ENCODE measurements around the gene ANKS6. TPM values are rescaled to one million over a fixed set of nuclear protein-coding genes. Genes with fewer than 3 reads are reported as not detected.

ANKS6 gene
- total RNA-seq, 1 experiment from 2014 or later: 19.6 TPM

DNA sequence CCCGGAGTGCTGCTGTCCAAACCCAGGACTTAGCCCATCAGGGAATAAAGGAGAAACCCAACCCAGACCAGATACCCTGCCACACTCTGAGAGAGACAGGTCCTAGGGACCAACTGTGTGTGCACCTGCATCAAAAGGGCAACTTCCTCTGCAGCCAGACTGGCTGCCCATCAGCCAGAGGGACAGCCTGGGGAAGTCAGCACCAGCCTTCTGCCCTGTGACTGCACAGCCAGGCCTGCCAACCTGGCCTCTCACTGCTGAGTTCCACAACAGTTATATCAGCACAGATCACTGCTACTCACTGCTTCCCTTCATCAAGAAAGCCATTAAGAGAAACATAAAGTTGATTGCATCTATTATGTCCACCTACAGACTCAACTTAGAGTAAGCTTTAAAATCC lies 105.7 kb downstream of the ANKS6 start:
- no peak overlapping the region for H3K27ac ChIP-seq (ENCODE audit: low read length)
- POLR2A ChIA-PET: no interaction called here
- H3K4me1 ChIP-seq (ENCODE audit: control insufficient read depth, insufficient read depth, low read length): no peaks in the 10 kb centered on the region
- no peaks in the 10 kb centered on the region for H3K9me3 ChIP-seq (ENCODE audit: control insufficient read depth, insufficient read depth, low read depth, low read length)
- BruUV-seq (replicated peaks): no TSS peak
- H3K36me3 ChIP-seq (ENCODE audit: control insufficient read depth, insufficient read depth, low read length): no peaks in the 10 kb centered on the region
- no peaks in the 10 kb centered on the region for H3K27me3 ChIP-seq (ENCODE audit: control insufficient read depth, insufficient read depth, low read length)
- in situ Hi-C loops (cut with HindIII; ENCODE audit: low pct_unique_long_range_greater_than_20kb, low sequenced_read_pairs): no loop called here
- ATAC-seq (no peak), DNase-seq (ENCODE audit: low read depth, low spot score) (no peak)
- no peak overlapping the region for H3K4me3 ChIP-seq (ENCODE audit: low read depth in 2 of 2, low read length in 2 of 2)
- CTCF ChIA-PET: no interaction called here
- TF ChIP-seq, protein P1, sequence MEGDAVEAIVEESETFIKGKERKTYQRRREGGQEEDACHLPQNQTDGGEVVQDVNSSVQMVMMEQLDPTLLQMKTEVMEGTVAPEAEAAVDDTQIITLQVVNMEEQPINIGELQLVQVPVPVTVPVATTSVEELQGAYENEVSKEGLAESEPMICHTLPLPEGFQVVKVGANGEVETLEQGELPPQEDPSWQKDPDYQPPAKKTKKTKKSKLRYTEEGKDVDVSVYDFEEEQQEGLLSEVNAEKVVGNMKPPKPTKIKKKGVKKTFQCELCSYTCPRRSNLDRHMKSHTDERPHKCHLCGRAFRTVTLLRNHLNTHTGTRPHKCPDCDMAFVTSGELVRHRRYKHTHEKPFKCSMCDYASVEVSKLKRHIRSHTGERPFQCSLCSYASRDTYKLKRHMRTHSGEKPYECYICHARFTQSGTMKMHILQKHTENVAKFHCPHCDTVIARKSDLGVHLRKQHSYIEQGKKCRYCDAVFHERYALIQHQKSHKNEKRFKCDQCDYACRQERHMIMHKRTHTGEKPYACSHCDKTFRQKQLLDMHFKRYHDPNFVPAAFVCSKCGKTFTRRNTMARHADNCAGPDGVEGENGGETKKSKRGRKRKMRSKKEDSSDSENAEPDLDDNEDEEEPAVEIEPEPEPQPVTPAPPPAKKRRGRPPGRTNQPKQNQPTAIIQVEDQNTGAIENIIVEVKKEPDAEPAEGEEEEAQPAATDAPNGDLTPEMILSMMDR (IDR thresholded peaks at IDR 0.05): no peak
- no peak for TF ChIP-seq TCF7L2 (IDR thresholded peaks at IDR 0.05; ENCODE audit: low read depth, low read length)
- no peak for TF ChIP-seq SIN3A (IDR thresholded peaks at IDR 0.05; ENCODE audit: borderline replicate concordance, insufficient read depth, low read depth, low read length)
- TF ChIP-seq POLR2AphosphoS5 (IDR thresholded peaks at IDR 0.05; ENCODE audit: low read depth, low read length): no peak
- TF ChIP-seq, protein P2, sequence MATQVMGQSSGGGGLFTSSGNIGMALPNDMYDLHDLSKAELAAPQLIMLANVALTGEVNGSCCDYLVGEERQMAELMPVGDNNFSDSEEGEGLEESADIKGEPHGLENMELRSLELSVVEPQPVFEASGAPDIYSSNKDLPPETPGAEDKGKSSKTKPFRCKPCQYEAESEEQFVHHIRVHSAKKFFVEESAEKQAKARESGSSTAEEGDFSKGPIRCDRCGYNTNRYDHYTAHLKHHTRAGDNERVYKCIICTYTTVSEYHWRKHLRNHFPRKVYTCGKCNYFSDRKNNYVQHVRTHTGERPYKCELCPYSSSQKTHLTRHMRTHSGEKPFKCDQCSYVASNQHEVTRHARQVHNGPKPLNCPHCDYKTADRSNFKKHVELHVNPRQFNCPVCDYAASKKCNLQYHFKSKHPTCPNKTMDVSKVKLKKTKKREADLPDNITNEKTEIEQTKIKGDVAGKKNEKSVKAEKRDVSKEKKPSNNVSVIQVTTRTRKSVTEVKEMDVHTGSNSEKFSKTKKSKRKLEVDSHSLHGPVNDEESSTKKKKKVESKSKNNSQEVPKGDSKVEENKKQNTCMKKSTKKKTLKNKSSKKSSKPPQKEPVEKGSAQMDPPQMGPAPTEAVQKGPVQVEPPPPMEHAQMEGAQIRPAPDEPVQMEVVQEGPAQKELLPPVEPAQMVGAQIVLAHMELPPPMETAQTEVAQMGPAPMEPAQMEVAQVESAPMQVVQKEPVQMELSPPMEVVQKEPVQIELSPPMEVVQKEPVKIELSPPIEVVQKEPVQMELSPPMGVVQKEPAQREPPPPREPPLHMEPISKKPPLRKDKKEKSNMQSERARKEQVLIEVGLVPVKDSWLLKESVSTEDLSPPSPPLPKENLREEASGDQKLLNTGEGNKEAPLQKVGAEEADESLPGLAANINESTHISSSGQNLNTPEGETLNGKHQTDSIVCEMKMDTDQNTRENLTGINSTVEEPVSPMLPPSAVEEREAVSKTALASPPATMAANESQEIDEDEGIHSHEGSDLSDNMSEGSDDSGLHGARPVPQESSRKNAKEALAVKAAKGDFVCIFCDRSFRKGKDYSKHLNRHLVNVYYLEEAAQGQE (IDR thresholded peaks at IDR 0.05; ENCODE audit: insufficient read depth in 1 of 2, low read depth in 2 of 2, low read length in 1 of 2): no peak
- intact Hi-C loops (cut with micrococcal nuclease; ENCODE audit: unreplicated experiment): no loop called here

DNA sequence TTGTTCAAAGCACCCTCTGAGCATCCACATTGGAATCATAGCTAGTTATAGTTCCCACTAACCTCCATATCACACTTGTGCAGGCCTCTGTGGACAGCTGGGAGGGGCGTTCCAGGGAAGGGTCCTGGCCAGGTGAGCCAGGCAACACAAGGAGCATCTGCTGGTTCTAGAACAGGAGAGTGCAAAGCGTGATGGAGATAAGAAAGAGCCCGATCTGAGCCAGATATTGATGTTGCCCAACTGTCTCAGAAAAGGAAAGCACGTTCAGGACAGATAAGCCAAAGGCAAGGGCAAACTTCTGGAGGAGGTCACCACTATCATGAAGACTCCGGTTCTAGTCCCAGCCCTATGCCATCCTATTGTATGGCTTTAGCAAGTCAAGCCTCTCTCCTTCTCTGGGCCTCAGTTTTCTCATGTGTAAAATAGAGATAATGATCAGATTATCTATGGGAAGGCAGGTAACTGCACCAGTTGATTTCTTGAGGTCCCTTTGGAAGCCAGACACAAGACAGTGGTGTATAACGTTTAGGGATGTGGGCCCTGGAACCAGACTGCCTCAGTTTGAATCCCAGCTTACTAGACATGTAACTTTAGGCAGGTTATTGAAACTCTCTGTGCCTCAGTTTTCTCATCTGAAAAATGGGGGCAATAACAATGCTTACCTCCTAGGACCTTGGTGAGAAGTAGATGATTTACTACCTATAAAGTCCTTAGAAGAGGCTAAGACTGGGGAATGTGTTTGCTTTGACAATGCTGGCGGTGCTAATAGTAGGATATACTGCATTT lies 107.5 kb downstream of the ANKS6 start:
- no TSS peak for BruUV-seq (replicated peaks)
- CTCF ChIA-PET: no interaction called here
- intact Hi-C loops (cut with micrococcal nuclease; ENCODE audit: unreplicated experiment): no loop called here

More for the DNA sequence above, 107.5 kb downstream of the ANKS6 start:
- no peak overlapping the region for H3K4me3 ChIP-seq (ENCODE audit: low read depth in 2 of 2, low read length in 2 of 2)
- in situ Hi-C loops (cut with HindIII; ENCODE audit: low pct_unique_long_range_greater_than_20kb, low sequenced_read_pairs): no loop called here
- POLR2A ChIA-PET: no interaction called here
- H3K27ac ChIP-seq (ENCODE audit: low read length): no peak overlapping the region
- no peaks in the 10 kb centered on the region for H3K9me3 ChIP-seq (ENCODE audit: control insufficient read depth, insufficient read depth, low read depth, low read length)
- H3K27me3 ChIP-seq (ENCODE audit: control insufficient read depth, insufficient read depth, low read length): no peaks in the 10 kb centered on the region
- no peaks in the 10 kb centered on the region for H3K36me3 ChIP-seq (ENCODE audit: control insufficient read depth, insufficient read depth, low read length)
- no peak for DNase-seq (ENCODE audit: low read depth, low spot score)
- no peaks in the 10 kb centered on the region for H3K4me1 ChIP-seq (ENCODE audit: control insufficient read depth, insufficient read depth, low read length)
- no peak for ATAC-seq
- no peak for TF ChIP-seq POLR2AphosphoS5 (IDR thresholded peaks at IDR 0.05; ENCODE audit: low read depth, low read length)
- TF ChIP-seq, protein P1 (IDR thresholded peaks at IDR 0.05): no peak
- TF ChIP-seq TCF7L2 (IDR thresholded peaks at IDR 0.05; ENCODE audit: low read depth, low read length): no peak
- no peak for TF ChIP-seq SIN3A (IDR thresholded peaks at IDR 0.05; ENCODE audit: borderline replicate concordance, insufficient read depth, low read depth, low read length)
- TF ChIP-seq, protein P2 (IDR thresholded peaks at IDR 0.05; ENCODE audit: insufficient read depth in 1 of 2, low read depth in 2 of 2, low read length in 1 of 2): no peak
